ENCODE results near the gene SEC23A. TPM values are rescaled to one million over a fixed set of nuclear protein-coding genes. Genes with fewer than 3 reads are reported as not detected.
"Not testable (repeated sequence)": the region's sequence is repeated elsewhere in the genome, so short reads cannot be mapped to it uniquely, and the experiment has no call there.

Gene SEC23A
- total RNA-seq, 1 donor from 2014 or later = 80.5 TPM

- TF ChIP-seq, protein P1, sequence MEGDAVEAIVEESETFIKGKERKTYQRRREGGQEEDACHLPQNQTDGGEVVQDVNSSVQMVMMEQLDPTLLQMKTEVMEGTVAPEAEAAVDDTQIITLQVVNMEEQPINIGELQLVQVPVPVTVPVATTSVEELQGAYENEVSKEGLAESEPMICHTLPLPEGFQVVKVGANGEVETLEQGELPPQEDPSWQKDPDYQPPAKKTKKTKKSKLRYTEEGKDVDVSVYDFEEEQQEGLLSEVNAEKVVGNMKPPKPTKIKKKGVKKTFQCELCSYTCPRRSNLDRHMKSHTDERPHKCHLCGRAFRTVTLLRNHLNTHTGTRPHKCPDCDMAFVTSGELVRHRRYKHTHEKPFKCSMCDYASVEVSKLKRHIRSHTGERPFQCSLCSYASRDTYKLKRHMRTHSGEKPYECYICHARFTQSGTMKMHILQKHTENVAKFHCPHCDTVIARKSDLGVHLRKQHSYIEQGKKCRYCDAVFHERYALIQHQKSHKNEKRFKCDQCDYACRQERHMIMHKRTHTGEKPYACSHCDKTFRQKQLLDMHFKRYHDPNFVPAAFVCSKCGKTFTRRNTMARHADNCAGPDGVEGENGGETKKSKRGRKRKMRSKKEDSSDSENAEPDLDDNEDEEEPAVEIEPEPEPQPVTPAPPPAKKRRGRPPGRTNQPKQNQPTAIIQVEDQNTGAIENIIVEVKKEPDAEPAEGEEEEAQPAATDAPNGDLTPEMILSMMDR (conservative IDR thresholded peaks at IDR 0.05; ENCODE audit: low read depth, low read length) = no peak
- peak; percentile 68 for DNase-seq (ENCODE audit: low read depth)
- peak within 1 kb of the TSS; percentile 74 for H3K4me3 ChIP-seq (ENCODE audit: low read depth, low read length)
Observed at GRCh38 chr14:39114073-39114838, 11.2 kb upstream of the SEC23A start, which contains the start of gene GEMIN2. Gene GEMIN2 (plus strand): TSS chr14:39114323. CDS start chr14:39114339, 16 bp downstream.

DNA sequence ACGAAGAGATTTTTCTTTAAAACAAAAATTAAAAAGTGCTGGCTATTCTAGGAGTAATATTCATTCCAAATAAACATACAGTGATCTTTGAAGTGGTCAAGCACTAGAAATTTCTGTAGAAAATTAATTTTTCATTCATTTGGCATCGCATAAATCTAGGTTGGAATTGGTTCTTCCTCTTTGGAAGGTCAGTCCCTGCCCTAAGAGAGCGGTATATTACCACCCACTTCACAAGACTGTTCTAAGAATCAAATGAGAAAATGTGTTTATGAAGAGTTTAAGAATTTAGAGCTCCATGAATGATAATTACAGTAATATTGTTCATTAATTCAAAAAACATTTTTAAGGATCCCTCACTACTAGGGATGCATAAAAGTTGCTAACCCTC, 10.6 kb upstream of the SEC23A start:
- TF ChIP-seq, protein P1 (conservative IDR thresholded peaks at IDR 0.05; ENCODE audit: low read depth, low read length) = no peak
- H3K4me3 ChIP-seq (ENCODE audit: low read depth, low read length) = peak overlapping the region; percentile 74
- no peak for DNase-seq (ENCODE audit: low read depth)

DNA sequence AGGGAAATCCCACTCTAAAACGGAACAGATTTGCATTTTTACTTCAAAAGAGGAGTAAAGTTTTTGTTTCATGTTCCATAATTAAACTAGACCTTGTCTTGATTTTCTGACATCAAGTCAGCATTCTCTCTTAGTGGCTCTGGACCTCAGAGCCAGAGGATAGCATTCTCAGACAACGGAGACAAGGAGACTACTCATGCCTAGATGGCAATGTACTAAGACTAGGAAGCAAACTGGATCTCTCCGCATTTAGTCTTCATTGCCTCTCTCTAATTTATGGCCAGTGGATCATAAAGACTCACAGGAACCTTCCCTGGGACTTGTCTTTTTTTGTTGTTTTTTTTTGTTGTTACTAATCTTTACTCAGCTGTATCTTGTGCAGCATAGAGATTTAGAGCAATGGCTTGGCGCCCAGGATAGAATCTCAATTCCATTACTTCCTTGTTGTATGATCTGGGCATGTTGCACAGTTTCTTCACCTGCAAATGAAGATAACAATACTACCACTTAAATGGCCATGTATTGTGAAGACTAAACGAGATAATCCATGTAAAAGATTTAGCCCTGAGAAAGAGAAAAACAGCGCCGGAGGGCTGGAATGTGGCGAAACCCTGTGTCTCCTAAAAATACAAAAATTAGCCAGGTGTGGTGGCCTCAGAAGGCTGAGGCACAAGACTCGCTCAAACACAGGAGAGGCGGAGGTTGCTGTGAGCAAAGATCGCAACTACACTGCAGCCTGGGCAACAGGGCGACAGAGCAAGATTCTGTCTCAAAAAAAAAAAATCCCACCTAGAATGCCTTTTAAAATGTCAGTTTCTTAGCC, 7.1 kb upstream of the SEC23A start:
- H3K4me3 ChIP-seq (ENCODE audit: low read depth, low read length) = no peak overlapping the region
- TF ChIP-seq, protein P1 (conservative IDR thresholded peaks at IDR 0.05; ENCODE audit: low read depth, low read length) = no peak

GRCh38 chr14:39108791-39109190, 5.8 kb upstream of the SEC23A start:
- TF ChIP-seq, protein P1 (conservative IDR thresholded peaks at IDR 0.05; ENCODE audit: low read depth, low read length) = no peak
- no peak overlapping the region for H3K4me3 ChIP-seq (ENCODE audit: low read depth, low read length)
- DNase-seq (ENCODE audit: low read depth) = no peak

More for the DNA sequence above, 7.1 kb upstream of the SEC23A start:
- no peak for DNase-seq (ENCODE audit: low read depth)

DNA sequence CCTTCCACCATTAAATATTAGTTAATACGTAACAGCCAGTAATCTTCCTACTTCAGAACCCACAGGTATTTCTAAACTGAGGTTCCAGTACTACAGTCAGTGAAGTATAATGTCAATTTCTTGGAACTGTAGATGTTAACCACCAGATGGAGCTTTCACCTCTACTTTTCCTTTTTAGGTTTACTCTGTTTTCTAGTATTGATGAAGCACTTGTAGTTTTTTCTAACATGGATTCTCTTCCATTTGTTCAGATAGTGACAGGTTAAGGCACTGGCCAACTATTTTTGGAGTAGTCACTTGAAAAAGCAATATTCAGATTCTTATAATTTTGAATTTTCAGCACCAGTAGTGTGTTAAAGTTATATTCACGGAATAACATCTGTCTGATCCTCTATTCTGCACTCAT, 4.6 kb upstream of the SEC23A start:
- no peak overlapping the region for H3K4me3 ChIP-seq (ENCODE audit: low read depth, low read length)
- TF ChIP-seq, protein P1 (conservative IDR thresholded peaks at IDR 0.05; ENCODE audit: low read depth, low read length) = peak; percentile 56
- no peak for DNase-seq (ENCODE audit: low read depth)

GRCh38 chr14:39104078-39104801, 1.2 kb upstream of the SEC23A start:
- H3K4me3 ChIP-seq (ENCODE audit: low read depth, low read length) = peak overlapping the region; percentile 69
- not testable (repeated sequence) for DNase-seq (ENCODE audit: low read depth)
